Left colon (tissue), 2 donors: ENCODE measurements around the gene MCCC1. TPM values are rescaled to one million over a fixed set of nuclear protein-coding genes. Genes with fewer than 3 reads are reported as not detected.
"Not testable (repeated sequence)": the region's sequence is repeated elsewhere in the genome, so short reads cannot be mapped to it uniquely, and the experiment has no call there.

Source experiments
- ATAC-seq: fragments of 200-7000 bp; cut with Tn5 transposase; one replicate; pipeline ENCODE4 v1.9.1; 2020; ENCODE audit warnings: mild to moderate bottlenecking, moderate library complexity
- DNase-seq, 2 donors: peaks; one replicate each; pipeline ENCODE4 v3.0.0-alpha.2; 2020
- intact Hi-C, 2 donors: fragments of 100-400 bp; cut with DNase I in 1 of 2; cut with micrococcal nuclease in 1 of 2; formaldehyde crosslinking; loops; one replicate each; pipeline versions ENCODE4 v1.11.2 to v1.14.0; 2022; cut with DNase I, micrococcal nuclease
- total RNA-seq, 2 donors: library from RNA; stranded (reverse); fragmentation: NEBNext Ultra II Directional; extraction: Animal tissue kit (Norgen Biotek cat#: 25700); gene quantifications; one replicate each; pipeline ENCODE4 v1.2.1, GENCODE V29; 2021
- donor health status: DM: no; HTN: no; CAD: no.
- donor health status: DM: yes; HTN: yes; CAD: no.

Gene MCCC1
- total RNA-seq, 2 donors from 2014 or later, result 29.4 to 33.4 TPM

DNA sequence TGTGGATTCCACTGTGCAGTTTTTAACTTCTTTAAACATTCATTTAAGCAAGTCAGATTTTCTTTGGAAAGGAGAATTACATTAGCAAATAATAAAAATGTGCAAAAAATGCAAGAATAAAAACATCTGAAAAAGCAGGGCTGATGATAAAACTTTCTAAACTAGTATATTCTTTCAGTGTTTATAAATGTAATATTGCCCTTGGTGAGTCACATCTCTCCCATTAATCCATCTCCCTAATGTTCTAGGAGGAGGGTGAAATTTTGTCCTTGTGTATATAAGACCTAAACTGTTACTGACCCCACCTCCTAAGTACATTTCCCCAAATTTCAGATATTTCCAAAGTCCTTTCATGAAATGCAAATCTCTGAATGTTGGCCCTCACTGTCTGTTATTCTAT lies 90.5 kb downstream of the MCCC1 start:
- DNase-seq (no peak), ATAC-seq (no peak)
- intact Hi-C loops, result no loop called here

DNA sequence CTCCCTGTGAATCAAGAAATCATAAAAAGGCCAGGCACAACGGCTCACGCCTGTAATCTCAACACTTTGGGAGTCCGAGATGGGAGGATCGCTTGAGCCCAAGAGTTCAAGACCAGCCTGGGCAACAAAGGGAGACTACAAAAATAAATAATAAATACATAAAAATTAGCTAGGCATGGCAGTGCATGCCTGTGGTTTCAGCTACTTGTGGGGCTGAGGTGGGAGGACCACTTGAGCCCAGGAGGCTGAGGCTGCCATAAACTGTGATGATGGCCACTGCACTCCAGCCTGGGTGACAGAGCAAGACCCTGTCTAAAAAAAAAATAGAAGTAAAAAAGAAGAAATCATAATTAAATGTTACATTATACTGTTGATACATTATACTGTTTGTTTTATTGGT lies 91.0 kb downstream of the MCCC1 start:
- no peak for DNase-seq
- no peak for ATAC-seq
- intact Hi-C loops, result no loop called here

DNA sequence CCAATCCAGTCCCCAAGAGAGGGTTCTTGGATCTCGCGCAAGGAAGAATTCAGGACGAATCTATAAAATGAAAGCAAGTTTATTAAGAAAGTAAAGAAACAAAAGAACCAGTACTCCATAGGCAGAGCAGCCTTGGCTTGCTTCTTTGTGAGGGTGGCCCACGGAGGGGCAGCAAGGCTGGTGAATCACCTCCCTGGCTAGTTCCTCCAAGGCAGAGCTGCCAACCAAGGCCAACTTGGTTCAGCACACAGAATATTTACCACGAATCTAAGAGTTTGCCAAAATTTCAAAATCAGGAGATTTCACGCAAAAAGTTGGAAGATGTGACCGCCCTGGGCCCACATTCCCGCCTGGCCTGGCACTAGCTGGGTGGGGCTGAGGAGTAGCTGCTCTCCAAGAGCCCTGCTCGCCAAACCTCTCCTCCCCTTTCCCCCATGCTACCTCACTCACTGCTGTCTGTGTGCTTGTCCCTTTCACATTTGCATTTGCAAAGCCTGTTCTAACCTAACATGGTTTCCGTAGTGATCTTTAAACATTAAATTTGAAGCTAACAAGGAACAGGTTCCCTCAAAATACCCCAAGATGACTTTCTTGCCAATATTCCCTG lies 92.8 kb downstream of the MCCC1 start:
- ATAC-seq, result no peak
- intact Hi-C loops, result no loop called here

DNA sequence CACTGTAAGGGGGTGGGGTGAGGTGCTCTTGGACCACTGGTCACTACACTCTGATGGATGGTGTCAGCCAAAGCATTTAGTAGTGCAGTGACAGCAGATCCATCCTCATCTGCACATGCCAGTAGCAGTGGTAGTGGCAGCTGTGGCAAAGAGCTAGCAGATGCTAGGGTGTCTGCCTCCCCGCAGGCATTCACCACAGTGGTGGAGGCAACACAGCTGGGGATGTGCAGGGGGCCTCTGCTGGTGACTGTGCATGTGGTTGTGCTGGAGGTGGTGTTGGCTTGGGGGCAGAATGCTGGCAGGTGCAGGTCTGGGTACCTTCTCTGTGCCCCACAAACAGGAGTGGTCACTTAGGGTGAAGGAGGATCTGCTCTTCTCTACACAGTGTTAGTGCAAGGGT lies 99.5 kb downstream of the MCCC1 start:
- no peak for DNase-seq
- intact Hi-C loops, result no loop called here
- no peak for ATAC-seq

More for the DNA sequence above, 92.8 kb downstream of the MCCC1 start:
- DNase-seq, result no peak

DNA sequence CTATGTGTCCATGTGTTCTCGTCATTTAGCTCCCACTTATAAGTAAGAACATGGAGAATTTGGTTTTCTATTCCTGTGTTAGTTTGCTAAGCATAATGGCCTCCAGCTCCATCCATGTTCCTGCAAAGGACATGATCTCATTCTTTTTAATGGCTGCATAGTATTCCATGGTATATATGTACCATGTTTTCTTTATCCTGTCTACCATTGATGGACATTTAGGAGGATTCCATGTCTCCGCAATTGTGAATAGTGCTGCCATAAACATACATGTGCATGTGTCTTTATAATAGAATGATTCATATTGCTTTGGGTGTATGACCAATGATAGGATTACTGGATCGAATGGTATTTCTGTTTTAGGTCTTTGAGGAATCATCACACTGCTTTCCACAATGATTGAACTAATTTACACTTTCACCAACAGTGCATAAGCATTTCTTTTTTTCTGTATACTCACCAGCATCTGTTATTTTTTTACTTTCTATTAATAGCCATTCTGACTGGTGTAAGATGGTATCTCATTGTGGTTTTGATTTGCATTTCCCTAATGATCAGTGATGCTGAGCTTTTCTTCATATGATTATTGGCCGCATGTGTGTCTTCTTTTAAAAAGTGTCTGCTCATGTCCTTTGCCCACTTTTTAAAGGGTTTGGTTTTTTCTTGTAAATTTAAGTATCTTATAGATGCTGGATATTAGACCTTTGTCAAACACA lies 105.7 kb downstream of the MCCC1 start:
- ATAC-seq, intact Hi-C loops, DNase-seq: not testable (repeated sequence)

DNA sequence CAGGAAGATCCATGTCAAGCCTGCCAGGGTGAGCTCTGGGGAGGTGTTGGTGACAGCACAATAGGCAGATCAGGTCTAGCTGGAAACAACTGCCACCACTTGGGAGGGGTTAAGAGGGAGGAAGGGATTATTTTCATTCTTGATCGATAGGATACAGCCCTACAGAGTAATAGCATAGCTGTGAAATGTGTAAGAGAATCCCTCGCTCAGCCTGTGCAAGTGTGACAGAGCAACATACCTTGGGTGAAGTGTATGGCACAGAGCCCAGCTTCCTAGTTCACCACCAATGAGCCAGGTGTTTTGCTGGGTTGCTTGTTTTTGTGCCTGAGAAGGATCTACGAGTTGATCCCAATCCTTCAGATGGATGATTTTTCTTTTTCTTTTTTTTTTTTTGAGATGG lies 109.7 kb downstream of the MCCC1 start:
- intact Hi-C loops, result no loop called here
- ATAC-seq, result no peak
- no peak for DNase-seq

DNA sequence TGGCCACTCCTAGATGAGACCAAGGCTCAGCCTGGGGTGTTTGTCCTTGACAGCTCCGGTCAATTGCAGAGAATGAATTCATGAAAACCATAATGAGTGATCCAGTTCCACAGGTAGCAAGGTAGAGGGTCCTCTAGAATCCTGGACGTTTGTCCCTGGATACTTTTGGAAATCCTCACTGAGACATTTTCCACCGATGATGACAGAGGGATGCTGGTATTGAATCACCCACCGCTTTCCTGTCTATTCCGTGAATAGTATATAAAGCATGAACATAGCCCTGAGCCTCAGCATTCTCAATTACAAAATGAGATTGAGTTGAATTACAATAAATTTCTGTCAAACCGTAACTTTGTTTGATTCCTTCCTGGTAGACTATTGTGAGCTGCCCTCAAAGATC lies 113.3 kb downstream of the MCCC1 start:
- intact Hi-C loops, result no loop called here
- ATAC-seq, result no peak
- DNase-seq, result no peak

DNA sequence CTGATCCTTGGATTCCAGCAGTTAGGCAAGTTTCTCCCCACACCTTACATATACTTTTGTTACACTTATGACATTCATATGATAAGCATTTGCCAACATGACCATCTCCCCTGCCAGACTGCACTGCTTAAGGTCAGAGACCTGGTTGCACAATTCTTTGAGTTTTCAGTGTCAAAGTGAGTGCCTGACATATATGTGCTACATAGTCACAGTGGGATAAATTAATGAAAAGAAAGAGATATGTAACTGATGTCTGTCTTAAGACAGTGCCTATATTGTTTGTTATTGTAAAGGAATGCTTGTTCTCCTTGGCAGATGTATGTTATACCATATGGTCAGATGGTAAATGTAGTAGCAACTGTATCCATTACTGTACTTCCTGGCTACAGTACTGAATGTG lies 115.4 kb downstream of the MCCC1 start:
- ATAC-seq (no peak), DNase-seq (no peak)
- intact Hi-C loops, result no loop called here

DNA sequence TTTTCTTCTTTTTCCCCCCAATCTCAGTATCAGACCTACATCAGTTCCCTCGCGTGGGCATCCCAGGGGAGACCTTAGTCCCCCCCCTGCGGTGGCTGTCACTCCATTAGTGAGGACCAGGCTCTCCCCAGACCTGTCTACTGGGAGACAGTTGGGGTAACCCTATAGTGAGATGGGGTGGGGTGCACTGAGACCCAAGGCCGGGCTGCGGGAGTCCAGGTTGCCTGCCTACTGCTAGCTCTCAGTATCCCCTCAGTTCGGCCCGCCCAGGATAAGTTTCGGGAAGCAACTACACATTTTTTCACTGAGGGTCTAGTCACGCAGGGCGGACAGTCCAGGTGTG lies 118.3 kb downstream of the MCCC1 start:
- peak; percentile 18 to 28 for DNase-seq
- intact Hi-C loops, result no loop called here
- ATAC-seq, result no peak

DNA sequence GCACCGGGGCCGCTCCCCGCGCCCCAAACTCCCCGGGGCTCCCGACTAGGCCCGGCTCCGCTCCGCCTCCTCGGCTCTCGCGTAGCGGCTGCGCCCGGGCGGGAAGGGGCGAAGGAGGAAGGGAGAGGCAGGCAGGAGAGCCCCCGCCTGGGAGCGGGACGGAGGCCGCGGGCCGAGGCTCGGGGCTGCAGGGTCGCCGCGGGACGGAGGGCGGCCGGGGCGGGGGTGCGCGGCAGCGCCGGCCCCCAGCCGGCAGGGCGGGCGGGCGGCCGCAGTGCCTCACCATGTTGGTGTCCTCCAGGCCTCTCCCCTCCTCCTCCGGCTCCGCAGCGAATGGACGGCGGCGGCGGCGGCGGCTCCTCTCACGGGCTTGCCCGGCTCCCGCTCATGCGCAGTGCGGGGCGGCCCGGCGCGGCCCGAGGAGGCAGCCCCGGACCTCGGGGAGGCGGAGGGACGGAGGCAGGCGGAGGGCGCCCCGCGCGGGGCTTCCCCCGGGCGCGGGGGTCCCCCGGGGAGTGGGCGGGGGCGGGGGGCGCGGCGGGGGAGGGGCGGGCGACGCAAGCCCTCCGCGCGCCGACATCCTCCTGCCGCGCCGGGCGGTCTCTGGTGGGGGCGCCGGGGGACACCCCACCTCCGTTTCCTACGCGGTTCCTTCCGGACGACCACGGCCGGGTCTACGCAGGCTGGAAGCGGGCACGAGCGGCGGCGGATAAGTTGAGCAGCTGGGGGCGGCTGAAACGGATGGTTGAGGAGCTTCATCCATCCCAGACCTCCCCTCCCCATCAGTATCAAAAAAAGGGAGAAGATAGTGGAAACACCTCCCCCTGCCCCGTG lies 118.9 kb downstream of the MCCC1 start, which contains the start of gene DCUN1D1:
TSS of gene DCUN1D1 (minus strand) at position 335 of the 834 bp plus-strand sequence. CDS start at position 286, 49 bp downstream.
- intact Hi-C loops, result no loop called here
- DNase-seq, result peak; percentile 88 to 91
- ATAC-seq, result peak; percentile 97

DNA sequence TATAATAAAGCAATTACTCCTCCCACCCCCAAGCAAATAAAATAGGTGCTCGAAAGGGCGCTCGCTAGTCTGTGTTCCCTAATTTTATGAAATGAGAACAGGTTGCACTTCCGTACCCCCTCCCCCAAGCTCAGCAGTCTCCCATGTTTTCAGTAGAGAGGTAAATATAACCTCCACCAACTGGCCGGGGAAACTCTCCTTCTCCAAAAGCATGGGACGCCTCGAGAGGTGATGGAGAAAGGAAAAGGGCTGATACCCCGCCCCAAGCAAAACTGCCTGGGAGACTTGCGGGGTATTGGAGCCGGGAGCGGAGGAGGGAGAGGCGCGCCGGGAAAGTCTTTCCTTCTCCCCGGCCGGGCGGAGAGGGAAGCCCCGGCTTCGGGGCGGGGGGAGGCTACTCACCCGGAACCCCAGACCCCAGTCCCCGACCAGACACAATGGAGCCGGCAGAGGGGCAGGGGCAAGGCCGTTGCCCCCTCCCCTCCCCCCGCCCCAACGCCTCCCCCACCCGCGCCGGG lies 119.6 kb downstream of the MCCC1 start:
- DNase-seq (peak; percentile 32 to 43), ATAC-seq (peak; percentile 51)
- intact Hi-C loops, result no loop called here

DNA sequence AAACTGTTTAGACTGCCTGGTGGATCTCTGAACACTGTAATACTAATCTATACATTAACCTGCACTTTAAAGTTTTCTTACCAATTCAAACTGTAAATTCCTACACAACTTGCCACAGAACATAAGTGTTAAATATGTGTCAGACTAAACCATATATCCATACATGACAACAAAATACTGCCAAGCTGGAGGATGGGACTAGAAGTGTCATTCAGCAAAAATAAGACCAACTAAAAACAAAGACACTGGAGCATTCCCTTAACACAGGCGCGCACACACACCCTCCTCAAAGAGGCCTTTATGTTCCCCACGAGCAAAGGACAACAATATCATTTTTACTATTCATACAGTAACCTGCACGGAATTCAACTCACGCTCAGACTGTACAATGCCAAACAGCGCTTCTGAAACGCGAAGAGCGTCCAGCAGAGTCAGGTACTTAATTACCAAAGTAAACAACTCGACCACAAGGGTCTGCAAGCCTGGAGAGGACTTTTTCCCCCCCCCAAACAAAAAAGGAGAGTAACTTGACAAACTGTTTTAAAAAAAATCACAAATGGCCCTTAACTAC lies 120.1 kb downstream of the MCCC1 start:
- DNase-seq (no peak), ATAC-seq (peak; percentile 38)
- intact Hi-C loops, result no loop called here

DNA sequence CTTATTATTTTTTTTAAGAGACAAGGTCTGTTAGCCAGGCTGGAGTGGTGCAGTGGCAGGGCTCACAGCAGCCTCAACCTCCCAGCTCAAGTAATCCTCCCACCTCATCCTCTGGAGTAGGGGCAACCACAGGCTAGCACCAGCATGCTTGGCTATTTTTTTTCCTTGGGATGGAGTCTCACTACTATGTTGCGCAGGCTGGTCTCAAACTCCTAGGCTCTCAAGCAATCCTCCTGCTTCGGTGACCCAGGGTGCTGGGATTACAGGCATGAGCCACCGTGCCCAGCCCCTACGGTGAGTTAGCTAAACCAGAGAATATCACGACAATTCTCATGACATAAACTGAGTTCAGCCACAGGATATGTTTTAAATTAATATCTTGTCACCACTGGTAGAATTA lies 120.9 kb downstream of the MCCC1 start:
- no peak for DNase-seq
- ATAC-seq, result no peak
- intact Hi-C loops, result no loop called here

DNA sequence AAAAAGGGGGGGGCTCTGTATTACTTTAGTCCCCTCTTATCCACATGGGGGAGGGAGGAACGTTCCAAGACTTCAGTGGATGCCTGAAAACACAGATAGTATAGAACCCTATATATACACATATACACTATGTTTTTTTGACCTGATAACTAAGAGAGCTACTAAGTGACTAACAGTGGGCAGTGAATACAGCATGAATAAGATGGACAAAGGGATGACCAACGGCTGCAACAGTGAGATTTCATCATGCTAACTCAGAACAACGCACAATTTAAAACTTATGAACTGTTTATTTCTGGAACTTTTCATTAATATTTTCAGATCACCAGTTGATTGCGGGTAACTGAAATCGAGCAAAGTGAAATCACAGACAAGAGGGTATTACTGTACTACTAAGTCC lies 126.2 kb downstream of the MCCC1 start:
- no peak for ATAC-seq
- intact Hi-C loops, result no loop called here
- no peak for DNase-seq

DNA sequence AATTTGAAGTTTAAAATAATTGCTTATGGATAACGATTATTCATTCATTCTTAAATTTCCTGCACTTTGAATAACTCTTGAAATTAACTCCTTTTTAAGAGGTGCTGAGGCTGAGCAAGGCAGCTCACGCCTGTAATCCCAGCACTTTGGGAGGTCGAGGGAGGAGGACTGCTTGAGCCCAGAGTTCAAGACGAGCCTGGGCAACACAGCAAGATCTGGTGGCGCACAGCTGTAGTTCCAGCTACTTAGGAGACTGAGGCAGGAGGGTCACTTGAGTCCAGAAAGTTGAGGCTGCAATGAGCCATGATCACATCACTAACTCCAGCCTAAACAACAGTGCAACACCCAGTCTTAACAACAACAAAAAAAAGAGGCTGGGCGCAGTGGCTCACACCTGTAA lies 126.9 kb downstream of the MCCC1 start:
- DNase-seq (no peak), ATAC-seq (no peak)
- intact Hi-C loops, result no loop called here

DNA sequence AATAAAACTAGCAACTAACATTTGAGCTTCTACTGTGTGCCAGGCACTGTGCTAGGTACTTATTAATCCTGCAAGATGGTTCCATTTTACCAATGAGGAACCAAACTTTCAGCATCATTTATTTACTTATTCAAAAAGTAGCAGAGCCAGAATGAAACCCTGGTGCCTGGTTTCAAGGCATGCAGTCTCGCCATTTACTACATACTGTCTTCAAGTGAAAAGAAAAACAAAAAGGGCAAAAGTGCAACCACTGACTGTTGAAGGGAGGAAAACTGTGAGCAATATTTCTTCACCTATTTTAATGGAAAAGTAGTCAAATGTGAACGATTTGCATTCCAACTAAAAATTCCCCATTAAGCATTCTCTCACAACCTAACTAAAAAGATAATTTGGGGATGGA lies 127.7 kb downstream of the MCCC1 start:
- no peak for ATAC-seq
- no peak for DNase-seq
- intact Hi-C loops, result no loop called here

DNA sequence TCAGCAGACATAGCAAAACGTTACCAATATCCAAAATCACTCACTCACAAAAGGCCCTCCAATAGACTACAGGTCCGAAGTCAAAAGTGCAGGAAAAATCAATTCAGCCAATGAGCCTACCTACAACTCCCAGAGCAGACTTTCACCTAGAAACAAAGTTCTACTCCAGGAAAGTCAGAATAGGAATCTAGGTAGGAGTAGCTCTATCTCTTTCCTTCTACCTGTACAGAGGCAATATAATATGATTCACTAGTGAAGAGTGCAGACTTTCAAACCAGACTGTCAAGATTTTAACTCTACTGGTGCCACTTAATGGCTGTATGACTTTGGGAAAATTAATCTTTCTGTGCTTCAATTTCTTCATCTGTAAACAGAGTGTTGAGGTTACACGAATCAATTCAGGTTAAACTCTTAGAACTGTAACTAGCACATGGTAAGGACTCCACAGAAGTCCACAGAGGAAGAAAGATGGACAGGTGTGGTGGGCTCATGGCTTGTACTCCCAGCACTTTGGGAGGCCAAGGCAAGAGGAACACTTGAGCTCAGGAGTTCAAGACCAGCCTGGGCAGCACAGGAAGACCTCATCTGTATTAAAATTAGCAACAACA lies 128.4 kb downstream of the MCCC1 start:
- ATAC-seq (peak; percentile 96), DNase-seq (no peak)
- intact Hi-C loops, result no loop called here

DNA sequence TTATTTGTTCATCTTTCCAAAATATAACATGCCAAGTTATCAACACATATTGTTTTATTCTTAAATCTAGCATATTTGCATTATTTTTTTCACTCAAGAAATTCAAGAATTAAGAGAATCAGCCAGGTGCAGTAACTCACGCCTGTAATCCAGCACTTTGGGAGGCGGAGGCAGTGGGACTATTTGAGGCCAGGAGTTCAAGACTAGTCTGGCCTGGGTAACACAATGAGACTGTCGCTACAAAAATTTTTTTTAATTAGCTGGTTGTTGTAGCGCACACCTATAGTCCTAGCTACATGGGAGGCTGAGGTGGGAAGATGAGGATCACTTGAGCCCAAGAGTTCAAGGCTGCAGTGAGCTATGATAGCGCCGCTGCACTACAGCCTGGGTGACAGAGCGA lies 129.4 kb downstream of the MCCC1 start:
- DNase-seq (no peak), ATAC-seq (no peak)

DNA sequence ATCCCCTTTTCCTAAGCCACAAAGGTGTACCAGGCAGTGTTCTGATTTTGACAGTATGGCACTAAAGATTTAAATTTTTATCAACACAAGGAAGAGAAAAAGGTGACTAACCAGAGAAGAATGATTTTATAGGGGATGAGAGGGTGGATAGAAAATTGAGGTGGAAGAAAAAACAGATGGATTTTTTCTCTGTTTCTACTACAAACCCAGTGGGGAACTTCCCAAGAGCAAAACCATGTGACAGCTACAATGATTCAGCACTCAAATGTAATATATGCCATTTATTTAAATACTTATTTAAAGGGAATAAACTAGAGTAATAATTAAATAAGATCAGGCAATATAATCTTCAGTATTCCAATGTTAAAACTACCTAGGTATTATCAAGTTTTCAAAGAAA lies 130.0 kb downstream of the MCCC1 start:
- DNase-seq (no peak), ATAC-seq (no peak)
- intact Hi-C loops, result no loop called here

More for the DNA sequence above, 129.4 kb downstream of the MCCC1 start:
- intact Hi-C loops, result no loop called here
